HK-2 (cell line): ENCODE results near the gene COL21A1.
"Not testable (repeated sequence)": the region's sequence is repeated elsewhere in the genome, so short reads cannot be mapped to it uniquely, and the experiment has no call there.

Source experiments
- DNase-seq: peaks from one replicate; pipeline ENCODE4 v3.0.0-alpha.2; 2018; ENCODE audit not compliant: unreplicated experiment

Gene COL21A1

GRCh38 chr6:56246881-56247653 lies at the start of gene COL21A1:
TSS of gene COL21A1 (minus strand) at chr6:56247580. CDS start at chr6:56182618, 64,962 bp downstream.
- no peak for DNase-seq

GRCh38 chr6:56293781-56294180 lies 46.4 kb upstream of the COL21A1 start:
- no peak for DNase-seq

- peak; percentile 41 for DNase-seq
Measured at GRCh38 chr6:56292505-56293181, 45.3 kb upstream of the COL21A1 start.

GRCh38 chr6:56291302-56291917 lies 44.0 kb upstream of the COL21A1 start:
- DNase-seq, result no peak

- DNase-seq, result no peak
Measured at GRCh38 chr6:56289721-56290120, 42.3 kb upstream of the COL21A1 start.

GRCh38 chr6:56288347-56288746 lies 41.0 kb upstream of the COL21A1 start:
- DNase-seq, result no peak

GRCh38 chr6:56282391-56282790 lies 35.0 kb upstream of the COL21A1 start:
- DNase-seq, result no peak

GRCh38 chr6:56280126-56280525 lies 32.7 kb upstream of the COL21A1 start:
- DNase-seq, result no peak

GRCh38 chr6:56279331-56280080 lies 32.1 kb upstream of the COL21A1 start:
- peak; percentile 9 for DNase-seq

GRCh38 chr6:56278171-56278591 lies 30.8 kb upstream of the COL21A1 start:
- DNase-seq, result no peak

- no peak for DNase-seq
Measured at GRCh38 chr6:56270812-56271441, 23.5 kb upstream of the COL21A1 start.

- DNase-seq, result no peak
Measured at GRCh38 chr6:56268266-56268665, 20.9 kb upstream of the COL21A1 start.

GRCh38 chr6:56266011-56266410 lies 18.6 kb upstream of the COL21A1 start:
- DNase-seq, result no peak

- no peak for DNase-seq
Measured at GRCh38 chr6:56263596-56264315, 16.4 kb upstream of the COL21A1 start.

GRCh38 chr6:56260593-56260992 lies 13.2 kb upstream of the COL21A1 start:
- DNase-seq, result not testable (repeated sequence)

GRCh38 chr6:56259234-56260077 lies 12.1 kb upstream of the COL21A1 start:
- no peak for DNase-seq

- no peak for DNase-seq
Measured at GRCh38 chr6:56255349-56255748, 8.0 kb upstream of the COL21A1 start.

GRCh38 chr6:56250266-56250665 lies 2.9 kb upstream of the COL21A1 start:
- no peak for DNase-seq

GRCh38 chr6:56247654-56248122 lies 308 bp upstream of the COL21A1 start:
- no peak for DNase-seq

GRCh38 chr6:56246541-56246880 lies 869 bp downstream of the COL21A1 start:
- no peak for DNase-seq
